Fibroblast of the conjunctiva (primary cell): ENCODE results near the gene SRRM2.

Experiments
- DNase-seq: peaks from one replicate; pipeline ENCODE4 v3.0.0-alpha.2; 2010; ENCODE audit warnings: low read depth

Gene SRRM2

DNA sequence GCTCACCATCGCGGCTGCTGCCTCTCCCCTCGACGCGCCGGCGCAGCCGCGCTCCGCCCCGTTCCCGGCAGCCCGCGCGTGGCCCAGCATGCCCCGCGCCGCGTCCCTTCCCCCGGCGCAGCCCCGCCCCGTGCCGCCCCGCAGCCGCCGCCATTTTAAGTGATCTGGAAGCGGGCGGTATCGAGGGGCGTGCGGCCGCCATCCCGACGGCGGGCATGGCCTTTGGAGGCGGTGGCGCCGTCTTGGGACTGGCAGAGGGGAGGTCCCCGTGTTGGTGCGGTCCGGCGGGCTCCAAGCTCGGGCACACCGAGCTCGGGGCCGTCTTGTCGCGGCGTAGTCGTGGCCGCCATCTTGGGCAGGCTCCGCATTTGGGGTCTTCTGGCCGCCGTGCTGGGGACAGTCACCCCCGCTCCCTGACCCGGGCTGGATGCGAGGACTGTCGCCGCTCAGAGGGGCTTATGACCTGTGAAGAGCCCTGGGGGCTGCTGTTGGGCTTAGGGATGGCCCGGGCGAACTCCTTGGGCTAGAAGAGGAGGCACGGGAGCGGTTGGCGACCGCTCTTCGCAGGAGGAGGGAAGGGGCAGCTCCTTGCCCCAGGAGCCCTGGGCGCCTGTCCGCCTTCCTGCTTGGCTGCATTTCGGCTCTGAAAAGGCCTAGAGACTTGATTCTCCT is 24.9 kb downstream of the SRRM2 start, which contains the start of gene ELOB:
ELOB (minus strand) TSS at position 50 of the 672 bp plus-strand sequence; CDS start at position 9, 41 bp downstream.
- peak; percentile 52 for DNase-seq

DNA sequence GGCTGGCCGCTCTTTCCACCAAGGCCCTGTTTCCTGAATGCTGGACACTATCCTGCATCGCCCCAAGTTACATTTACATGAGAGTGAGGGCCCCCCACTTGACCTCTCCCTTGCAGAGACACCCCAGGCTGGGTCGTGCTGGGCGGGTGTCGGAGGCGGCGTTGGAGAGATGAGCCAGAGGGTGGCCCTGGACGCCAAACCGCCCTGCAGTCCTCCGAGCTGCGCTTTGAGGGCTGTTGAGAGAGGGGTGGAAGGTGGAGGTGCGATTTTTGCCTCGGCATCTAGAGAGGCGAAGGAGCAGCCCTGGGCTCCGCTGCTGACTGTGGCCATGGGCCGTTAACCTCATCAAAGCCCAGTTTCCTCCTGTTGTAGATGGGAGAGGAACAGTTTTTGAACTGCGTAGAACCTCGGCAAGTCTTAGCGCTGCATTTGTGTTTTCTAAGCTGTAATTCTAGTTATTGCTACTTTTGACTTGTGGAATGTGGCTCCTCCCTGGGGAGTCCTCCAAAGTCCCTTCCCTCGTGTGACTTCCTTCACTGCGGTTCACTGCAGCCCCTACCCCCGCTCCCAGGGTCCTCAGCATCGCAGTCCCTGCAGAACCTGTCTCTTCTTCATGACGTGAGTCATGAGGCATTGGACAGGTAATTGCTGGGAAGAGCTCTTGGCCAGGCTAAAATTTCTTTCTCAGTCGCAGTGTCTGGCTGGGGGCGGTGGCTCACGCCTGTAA is 25.6 kb downstream of the SRRM2 start:
- DNase-seq = no peak

DNA sequence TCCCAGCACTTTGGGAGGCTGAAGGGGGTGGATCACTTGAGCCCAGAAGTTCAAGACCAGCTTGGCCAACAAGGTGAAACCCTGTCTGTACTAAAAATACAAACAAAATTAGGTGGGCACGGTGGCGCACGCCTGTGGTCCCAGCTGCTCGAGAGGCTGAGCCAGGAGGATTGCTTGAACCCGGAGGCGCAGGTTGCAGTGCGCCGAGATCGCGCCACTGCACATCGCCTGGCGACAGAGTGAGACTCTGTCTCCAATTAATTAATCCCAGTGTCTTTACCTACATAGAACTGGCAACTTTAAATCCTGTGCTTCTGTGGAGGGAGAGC is 26.2 kb downstream of the SRRM2 start:
- DNase-seq = no peak

DNA sequence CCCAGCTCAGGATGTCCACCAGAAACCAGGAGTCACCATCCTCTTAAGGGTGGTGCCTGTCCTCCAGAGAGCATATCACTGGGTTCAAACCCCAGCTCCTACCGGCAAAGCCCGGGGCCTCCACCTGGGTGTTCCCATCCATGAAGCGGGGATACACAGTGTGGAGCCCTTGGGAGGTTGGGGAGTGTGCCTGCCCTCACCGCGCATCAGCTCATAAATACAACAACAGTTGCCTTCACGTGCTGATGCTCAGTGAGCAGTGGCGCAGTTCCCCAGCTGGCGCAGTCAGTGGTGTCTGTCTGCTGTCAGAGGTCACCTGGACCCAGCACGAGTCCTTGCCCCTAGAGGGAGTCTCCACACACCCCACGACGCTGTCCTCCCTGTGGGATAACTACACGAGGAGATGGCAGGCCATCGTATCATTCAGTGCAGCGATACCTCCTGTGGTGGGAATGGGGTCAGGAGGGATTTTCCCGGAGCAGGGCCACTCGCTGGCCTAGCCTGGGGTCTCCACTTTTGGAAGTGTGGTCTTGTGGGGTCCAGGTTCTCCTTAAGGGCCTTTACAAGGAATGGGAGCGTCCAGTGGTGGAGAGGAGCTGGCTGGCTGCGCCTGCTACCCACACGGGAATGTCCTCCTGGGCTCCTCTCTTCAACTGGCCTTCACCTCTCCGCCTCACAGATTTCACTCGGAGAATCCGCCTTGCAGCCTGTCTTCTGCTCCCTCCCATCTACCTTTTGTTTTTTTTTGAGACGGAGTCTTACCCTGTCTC is 26.9 kb downstream of the SRRM2 start:
- DNase-seq = no peak

DNA sequence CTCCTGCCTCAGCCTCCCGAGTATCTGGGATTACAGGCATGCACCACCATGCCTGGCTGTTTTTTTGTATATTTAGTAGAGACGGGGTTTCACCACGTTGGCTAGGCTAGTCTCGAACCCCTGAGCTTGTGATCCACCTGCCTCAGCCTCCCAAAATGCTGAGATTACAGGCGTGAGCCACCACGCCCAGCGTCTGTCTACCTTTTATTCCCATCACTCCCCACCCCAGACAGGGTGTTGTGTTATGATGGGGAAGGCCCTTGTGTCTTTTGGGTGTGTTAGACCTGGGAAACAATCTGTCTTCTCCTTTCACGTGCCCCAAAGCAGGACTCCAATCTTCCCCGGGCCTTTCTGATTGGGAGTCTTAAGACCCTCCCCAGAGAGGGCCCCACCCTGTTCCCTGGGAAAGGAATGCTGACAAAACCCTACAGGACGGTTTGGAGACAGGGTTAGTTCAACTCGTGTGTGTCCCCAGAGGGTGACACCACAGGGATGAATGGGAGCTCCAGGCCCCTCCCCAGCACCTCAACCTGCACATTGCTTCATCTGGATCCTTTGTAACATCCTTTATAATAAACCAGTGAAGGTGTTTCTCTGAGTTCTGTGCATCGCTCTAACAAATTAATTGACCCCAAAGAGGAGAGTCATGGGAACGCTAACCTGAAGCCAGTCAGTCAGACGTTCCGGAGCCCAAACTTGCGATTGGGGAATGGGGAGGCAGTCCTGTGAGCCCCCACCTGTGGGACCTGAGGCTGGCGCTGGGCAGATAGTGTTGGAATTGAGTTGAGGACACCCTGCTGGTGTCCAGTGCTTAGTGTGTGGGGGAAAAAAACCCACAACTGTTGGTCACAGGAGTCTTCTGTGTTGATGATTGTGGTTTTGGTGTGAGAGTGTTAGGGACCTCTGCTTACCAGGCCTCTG is 27.8 kb downstream of the SRRM2 start:
- DNase-seq = no peak

DNA sequence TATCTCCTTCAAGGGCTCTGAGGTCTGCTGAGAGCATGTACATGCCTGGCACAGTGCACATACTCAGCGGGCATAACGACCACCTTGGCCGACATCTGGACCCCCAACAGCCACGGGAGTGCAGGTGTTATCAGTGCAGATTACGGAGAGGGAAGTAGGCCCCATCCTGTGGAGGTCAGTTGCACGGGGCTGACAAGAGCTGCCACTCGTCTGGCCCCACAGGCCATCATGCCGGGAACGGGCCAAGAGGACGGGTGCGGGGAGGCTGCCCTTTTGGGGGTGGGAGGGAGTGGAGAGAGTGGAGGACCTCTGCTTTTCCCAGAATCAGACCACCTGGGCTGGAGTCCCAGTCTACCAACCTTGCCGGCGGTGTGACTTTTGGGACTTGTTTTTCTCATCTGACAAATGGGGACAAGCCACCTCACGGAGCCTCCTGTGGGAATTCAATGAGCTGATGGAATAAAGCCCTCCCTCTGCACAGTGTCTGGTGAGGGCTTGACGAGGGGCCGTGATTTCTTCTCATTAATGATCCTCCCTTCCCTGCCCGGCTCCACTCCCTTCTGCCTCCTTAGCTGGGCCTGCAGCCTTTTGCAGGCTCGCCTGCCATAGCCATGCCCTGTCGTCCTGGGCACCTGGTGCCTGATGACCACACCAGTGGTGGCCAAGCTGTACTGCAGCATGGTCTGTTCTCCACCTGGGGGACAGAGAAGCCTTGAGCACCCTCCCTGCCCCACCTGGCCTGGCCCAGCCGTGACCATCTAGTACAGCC is 30.3 kb downstream of the SRRM2 start:
- DNase-seq = no peak

DNA sequence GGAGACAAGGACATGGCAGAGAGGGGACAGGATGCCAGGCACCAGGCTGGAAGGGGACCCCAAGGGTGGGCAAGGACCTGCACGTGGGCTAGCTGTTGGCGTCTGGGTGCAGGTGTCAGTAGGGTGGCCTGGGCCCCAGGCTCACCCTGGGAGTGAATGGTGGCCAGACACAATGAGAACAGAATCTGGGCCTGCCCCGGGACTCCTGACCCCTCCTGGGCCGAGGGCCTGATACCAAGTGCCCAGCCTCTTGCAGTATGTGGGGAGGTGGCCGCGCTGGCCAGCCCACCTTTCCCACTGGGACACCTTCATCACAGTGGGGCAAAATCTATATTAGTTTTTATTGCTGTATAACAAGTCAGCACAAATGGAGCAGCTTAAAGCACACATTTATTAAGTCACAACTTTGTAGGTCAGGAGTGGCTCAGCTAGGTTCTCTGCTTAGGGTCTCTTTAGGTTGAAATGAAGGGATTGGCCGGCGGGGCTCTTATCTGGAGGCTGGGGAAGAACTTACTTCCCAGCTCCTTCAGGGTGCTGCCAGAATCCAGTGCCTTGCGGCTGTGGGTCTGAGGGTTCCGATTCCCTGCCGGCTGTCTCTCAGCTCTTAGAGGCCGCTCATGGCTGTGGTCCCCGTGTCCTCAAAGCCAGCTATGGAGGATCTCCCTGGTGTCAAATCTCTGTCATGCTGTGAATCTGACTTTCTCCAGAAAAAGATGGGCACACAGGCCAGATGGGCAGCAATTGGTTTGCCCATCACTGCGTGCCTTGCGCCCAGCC is 31.3 kb downstream of the SRRM2 start:
- no peak for DNase-seq

DNA sequence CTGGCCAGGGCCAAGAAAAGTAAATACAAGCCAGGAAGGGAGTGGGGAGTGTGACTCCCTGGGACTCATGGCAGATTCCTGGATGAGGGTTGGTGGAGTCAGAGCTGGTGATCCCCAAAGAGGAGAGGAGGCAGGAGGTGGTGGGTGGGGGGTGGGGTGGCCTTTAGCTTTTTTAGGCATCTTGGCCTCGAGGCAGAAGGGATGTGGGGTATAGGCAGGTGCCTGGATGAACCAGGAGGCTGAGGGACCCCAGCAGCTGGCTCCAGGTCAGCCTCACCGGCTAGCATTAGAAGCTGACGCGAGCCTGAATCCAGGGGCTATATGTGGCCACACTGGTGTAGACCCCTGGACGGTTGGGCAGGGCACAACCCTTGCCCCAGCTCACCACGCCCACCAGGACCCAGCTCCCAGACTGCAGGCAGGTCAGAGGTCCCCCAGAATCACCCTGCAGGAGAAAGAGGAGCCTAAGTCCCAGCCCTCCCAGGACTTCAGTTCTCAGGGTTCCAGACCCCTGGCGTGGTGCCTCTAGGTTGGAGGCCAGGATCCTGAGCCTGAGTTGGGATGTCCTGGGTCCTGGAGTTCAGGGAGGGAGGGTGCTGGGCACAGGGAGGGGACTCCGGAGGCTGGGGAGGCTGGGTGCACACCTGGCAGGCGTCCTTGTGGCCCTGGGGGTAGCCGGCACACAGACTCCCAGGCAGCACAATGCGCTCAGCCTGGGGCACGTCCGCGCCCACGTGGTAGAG is 32.1 kb downstream of the SRRM2 start:
- no peak for DNase-seq

DNA sequence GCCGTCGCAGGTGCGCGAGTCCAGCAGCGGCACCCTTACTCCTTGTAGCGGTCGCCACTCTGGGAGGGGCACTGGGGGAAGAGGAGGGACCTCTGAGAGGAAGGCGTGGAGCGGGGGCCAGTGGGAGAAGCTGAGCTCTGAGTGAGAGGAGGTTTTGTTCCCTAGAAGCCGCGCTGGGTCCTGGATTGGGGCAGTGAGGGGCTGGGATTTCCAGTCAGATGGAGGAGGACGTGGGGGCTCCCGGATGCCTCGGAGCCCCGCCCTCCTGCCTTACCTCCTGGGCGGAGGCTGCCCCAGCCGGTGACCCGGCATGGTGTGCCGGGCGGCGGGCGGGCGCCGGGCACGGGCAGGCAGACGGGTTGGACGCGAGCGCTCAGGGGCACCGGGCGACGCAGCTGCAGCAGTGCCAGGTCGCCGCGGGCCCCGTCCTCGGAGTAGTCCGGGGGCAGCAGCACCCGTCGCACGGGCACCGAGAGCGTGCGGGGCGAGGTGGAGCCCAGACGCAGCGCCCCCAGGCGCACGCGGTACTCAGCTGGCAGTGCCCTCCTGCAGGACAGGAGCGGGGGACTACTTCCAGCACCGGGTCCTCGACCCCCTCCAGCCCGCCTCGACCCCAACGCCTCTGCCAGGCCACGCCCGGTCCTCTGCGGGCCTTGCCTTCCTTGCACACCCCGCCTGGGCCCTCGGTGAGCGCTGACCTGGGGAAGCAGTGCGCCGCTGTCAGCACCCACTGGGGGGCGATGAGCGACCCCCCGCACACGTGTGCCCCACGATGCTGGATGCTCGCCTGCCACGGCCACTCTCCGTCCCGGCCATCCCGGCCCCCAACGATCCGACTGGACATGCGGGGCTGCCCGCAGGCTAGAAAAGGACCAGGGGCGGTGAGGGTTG is 32.9 kb downstream of the SRRM2 start:
- no peak for DNase-seq

DNA sequence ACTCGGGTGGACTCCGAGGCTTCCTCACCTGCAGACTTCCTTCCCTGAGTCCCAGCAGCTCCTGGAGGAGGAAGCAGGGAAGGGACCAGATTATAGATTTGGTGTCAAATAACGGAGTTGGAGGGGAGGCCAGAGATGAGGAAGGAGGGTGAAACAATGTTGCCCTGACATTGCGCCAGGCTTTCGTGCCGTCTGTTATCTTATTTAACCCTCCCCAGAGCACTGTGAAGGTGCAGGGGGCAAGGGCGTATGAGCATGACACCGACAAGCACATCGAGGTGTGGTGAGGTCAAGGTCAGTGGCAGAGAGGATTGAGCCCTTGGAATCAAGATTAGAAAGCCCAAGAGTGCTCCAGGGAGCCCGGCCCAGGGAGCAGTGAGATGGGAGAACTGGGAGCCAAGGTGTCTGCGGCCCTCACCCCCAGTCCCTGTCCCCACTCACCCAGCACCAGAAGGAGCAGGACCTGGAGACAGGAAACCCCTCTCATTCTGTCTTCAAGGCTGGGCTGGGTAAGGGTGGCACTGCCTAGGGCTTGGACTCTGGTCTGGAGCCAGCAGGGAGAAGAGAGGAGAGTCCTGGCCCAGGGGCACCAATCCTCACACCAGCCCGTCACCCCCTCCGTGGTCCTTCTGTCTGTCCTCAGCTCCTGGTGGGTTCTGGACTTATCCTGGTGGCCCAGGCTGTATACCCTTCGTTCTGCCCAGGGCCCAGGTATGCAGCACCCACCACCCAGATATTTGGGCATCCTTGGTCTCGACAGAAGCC is 33.8 kb downstream of the SRRM2 start:
- no peak for DNase-seq

DNA sequence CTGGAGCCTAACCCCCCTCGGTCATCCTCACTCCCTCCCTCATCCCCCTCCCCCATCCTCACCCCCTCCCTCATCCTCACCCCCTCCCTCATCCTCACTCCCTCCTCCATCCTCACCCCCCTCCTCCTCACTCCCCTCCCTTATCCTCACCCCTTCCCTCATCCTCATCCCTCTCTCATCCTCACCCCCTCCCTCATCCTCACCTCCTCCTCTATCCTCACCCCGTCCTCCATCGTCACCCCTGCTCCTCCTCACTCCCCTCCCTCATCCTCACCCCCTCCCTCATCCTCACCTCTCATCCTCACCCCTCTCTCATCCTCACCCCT is 34.4 kb downstream of the SRRM2 start:
- no peak for DNase-seq

DNA sequence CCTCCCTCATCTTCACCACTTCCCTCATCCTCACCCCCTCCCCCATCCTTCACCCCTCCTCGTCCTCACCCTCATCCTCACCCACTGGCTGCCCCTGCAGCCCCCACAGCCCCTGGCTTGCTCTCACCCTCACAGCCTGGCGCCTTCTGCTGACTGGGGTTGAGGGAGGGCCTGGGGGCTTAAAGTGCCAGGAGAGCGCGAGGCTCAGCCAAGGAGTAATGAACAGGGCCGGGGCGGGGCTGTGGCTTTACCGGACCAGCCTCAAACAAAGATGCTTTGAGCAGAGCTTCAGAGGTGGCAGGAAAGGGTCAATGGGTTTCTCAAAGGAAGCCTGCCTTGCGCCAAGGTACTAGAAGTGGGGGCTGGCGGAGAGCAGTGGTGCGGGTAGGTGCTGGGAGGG is 35.0 kb downstream of the SRRM2 start, which contains the start of gene PRSS33:
PRSS33 (minus strand) TSS at position 155 of the 400 bp plus-strand sequence. CDS start 1,013 bp downstream, outside the sequence.
- DNase-seq = no peak

DNA sequence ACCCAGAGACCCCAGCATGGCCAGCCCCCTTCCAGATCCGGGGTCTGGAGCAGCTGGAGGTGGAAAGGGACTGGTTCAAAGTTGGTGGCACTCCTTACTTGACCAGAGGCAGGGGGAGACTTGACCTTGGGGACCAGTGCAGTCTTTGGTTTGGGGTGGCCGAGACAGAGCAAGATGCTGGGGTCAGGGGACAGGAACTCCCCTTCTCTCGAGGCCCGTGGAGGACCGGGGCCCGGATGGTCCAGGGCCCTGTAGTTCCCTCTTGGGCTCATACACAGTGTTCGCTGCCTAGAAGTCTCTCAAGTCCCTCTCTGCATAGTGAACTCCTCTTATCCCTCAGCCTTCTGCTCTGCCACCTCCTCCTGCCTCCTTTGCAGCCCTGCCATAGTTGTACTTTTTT is 35.5 kb downstream of the SRRM2 start:
- DNase-seq = no peak

DNA sequence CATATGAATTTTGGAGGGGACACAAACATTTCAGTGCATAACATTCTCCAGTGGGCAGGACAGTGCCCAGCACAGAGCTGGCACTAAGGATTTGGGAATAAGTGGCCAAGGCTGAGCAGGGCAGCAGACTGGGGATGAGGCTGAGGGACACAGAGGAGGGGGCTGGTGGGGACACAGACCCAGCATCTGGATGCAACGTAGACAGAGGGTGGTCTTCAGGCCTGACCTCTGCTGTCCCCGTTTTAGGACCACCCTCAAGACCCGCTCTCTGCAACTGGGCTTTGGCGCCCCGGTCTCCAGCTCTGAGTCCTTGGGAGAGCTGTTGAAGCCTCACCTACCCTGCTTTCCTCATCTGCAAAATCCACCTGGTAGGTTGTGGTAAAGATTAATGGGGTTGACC is 38.2 kb downstream of the SRRM2 start:
- no peak for DNase-seq

DNA sequence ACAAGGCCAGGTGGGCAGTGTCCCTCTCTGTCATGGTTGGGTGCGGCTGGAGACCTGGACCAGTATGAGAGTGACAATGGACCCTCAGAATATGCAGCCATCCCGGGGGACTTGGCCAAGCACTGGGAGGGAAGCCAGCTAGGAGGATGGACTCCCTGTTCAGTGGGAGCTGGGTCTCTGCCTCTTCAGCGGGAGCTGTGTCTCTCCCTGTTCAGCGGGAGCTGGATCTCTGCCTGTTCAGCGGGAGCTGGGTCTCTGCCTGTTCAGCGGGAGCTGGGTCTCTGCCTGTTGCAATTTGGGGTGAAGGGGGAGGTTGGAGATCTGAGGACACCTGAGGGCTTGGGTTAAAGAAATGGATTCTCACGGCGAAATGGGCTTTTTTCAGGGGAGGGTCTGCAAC is 38.7 kb downstream of the SRRM2 start:
- DNase-seq = no peak

DNA sequence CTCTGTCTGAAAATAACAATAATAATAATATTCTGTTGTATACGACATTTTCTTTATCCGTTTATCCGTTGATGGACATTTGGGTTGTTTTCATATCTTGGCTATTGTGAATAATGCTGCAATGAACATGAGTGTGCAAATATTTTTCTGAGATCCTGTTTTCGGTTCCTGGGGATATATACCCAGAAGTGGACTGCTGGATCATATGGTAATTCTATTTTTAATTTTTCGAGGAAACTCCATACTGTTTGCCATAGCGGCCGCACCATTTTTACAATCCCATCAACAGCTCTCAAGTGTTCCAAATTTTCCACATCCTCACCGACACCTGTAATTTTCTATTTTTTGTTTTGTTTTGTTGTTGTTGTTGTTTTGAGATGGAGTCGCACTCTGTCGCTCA is 40.5 kb downstream of the SRRM2 start:
- no peak for DNase-seq

DNA sequence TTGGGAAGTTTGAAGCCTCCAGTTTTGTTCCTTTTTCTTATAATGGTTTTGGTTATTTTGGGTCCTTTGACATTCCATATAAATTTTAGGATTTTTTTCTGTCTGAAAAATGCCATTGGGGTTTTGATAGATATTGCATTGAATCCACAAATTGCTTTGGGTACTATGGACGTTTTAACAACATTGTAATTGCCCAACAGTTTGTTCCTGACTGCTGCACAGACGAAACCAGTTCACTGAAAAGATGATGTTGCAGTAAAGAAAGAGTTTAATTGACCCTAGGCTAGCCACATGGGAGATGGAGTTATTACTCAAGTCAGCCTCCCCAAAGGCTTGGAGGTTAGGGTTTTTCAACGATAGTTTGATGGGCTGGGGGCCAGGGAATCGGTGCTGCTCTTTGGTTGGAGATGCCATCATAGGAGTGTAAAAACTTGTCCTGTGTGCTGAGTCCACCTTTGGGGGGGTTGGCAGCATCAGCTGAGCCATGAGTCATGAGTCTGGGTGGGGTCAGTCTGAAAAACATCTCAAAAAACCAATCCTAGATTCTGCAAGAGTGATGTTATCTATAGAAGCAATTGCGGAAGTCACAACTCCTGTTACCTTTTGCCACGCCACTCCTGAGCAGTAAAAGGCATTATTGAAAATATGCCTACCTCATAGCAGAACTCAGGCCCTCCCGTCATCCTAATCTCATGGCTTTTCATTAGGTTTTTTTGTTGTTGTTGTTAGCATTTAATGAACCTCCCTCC is 43.1 kb downstream of the SRRM2 start:
- DNase-seq = no peak
